HG03060 (cell line): Measurements from ENCODE around the gene PCSK5.
A peak's percentile ranks its signal among the peaks of the same experiment; 100 is the strongest.
"Not testable (repeated sequence)": the region's sequence is repeated elsewhere in the genome, so short reads cannot be mapped to it uniquely, and the experiment has no call there.

Source experiments
- ATAC-seq: cut with Tn5 transposase; IDR thresholded peaks from one replicate; pipeline ENCODE4 v1.9.1; 2021; ENCODE audit warnings: low read depth, moderate number of reproducible peaks; ENCODE audit not compliant: unreplicated experiment

The PCSK5 gene

DNA sequence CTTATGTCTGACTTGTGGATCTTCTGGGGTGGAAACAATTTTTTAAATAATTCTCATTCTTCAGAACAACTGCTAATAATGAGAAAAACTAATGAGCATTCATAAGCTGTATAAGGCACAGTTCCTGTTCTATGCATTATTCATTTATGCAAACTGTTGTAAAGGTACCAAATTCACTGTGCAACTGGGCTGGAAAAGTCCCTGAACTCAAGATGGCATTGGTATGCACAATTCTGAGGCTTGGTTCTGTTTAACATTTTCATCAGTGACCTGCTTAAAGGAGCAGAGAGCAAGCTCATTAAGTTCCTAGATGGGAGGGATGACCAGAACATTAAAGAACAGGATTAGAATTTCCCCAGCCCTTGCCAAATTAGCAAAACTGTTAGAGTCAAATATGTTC, 399.2 kb downstream of the PCSK5 start:
- no peak for ATAC-seq

DNA sequence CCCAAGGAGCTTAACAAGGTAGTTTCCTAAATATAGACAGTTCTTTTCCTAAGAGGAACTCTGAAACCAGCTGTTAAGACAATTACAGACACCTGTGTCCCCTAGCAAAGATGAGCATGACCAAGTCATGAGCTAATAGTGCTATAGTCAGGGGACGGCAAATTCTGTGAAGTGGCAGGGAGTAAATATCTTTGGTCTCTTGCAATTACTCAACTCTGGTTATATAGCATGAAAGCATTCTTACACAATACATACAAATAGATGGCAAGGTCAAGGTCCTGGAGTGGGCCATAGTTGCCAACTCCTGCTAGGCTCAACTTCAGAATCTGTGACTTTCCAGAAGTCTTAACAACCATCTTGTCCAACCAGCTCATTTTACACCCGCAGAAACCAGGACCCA, 400.1 kb downstream of the PCSK5 start:
- ATAC-seq, result no peak

DNA sequence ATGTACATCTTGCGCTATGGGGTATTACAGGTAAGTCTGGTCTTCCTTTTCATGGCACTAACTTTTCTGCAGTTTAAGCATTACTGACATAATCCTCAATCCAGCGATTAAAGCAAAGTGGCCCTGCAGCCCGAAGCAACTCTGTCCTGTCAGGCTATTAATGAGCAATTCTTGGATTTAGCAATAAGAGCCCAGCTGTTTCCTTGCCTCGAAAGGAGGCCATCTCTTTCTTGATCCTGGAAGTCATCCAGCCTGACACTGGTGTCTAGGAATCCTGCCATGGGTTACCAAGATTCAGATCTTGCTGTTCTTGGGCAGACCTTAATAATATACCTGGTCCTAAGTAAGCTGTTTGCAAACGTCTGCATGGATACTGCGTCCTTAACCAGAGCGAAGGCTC, 401.8 kb downstream of the PCSK5 start:
- no peak for ATAC-seq

DNA sequence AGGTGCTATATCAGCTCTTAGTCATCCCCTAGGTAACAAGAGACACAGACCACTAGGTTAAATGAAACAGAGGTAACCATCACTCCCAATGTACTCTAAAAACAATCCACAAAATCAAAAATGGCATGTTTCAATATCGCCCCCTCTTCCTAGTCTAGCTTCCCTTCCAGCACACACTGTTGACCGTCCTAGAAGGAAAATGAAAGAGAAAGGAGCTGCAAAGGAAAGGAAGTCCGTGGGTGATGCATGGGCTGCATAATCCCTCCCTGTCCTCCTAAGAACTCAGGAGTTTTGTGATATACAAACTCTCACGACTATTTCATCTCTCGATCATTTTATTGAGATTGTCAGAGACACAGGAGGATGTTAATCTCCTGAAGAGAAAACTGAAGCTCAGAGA, 402.2 kb downstream of the PCSK5 start:
- no peak for ATAC-seq

DNA sequence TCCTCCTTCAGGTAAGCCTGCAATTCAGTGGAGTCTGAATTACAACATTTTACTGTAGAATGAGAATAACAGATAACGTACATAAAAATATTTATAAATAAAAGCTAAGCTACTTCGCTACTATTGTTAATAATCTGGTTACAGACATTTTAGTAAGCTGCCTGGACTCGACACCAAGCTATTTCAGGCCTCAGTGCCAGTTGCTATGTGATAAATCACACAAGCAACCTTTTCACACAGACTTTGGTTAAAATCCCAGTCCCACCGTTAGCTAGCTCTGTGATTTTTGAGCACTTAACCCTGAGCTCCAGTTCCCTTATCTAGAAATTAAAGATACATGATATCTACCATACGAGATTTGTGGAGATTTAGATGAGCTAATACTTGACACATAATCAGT, 403.8 kb downstream of the PCSK5 start:
- no peak for ATAC-seq

DNA sequence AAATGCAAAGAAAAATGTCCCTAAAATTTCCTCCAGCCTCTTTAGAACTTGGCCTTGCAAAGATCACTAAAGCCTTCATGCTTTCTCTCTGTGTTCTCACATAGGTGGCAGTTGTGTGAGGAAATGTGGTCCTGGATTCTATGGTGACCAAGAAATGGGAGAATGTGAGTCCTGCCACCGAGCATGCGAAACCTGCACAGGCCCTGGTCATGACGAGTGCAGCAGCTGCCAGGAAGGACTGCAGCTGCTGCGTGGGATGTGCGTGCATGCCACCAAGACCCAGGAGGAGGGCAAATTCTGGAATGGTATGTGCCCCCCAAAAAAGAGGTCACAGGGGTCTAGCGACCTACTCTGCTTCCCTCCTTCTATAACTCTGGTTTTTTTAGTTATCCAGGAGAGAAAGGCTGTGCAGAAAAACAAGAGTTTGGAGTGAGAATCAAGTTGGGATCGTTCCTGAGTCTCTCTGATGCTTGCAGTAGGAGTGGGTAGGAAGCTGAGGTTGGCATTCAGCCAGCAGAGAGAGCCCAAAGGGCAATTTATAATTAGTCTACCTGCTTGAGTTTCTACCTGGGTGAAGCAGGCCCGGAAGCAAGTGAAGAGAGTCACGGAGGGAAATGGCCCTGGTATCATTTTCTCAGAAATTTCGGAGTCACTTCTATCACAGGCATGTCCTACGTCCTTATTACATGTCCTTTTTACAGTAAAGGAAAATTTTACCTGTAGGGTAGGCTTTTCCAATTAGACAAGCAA, 406.3 kb downstream of the PCSK5 start:
- no peak for ATAC-seq

DNA sequence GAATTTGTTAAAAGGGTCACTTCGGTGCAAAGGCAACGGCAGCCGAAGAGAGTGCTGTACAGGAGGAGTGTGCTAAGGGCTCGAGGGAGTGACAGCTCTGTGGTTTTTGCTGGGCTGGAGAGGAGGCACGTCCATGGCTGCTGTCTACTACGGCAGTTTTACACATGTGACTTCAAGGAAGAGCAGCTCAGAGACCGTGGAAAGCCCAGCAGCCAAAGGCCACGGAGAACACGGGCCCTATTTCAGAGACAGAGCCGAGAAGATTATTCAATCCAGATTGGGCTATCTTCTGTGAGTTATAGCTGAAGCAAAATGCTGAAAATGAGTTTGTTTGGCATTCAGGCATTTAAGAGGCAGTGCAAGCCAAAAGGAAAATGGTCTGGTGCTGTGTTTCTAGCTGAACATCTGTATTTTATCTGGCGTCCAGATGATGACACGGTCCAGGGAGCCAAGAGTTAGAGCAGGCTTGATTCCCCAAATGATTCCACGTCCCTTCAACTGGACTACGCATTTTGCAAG, 407.3 kb downstream of the PCSK5 start:
- ATAC-seq, result no peak

DNA sequence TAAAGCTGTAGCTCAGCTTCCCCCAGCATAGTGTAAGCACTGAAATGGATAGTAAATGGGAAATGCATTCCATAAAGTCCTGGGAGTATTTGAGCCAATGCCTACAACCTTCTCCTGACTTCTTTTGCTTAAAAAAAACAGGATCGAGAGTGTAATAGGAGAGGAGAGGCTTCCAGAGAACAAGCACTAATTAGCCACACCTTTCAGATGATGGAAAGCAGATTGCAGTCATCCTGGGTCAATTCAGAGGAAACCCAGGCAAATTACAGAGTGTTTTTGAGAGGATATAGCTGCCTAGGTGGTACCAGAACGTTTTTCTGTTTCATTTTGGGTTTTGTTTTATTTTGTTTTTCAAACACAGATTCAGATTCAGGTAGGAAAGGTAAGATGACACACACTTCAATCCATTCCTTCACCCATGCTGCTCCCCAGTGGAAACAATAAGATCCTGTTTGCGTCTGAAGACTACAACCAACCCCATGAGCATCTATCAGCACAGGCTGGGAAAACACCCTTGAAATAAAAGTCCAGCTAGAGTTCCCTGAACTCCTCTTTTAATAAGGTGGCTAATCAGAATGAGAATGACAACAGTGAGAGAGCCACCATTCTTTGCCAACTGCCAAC, 408.2 kb downstream of the PCSK5 start:
- ATAC-seq, result no peak

DNA sequence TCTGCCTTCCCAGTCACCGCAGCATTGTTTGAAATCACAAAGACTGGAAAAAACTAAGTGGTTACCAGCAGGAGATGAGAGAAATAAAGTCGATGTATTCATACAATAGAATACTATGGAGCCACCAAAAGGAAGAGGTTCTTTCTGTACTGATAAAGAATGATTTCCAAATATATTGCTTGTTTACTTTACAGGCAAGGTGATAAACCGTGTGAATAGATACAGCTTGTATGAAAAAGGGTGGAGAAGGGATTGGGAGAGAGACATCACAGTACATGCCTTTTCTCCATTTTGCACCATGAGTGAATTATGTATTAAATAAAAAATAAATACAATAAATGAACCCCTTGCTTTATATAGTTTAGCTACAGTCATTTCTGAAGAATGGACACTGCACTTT, 412.1 kb downstream of the PCSK5 start:
- no peak for ATAC-seq

DNA sequence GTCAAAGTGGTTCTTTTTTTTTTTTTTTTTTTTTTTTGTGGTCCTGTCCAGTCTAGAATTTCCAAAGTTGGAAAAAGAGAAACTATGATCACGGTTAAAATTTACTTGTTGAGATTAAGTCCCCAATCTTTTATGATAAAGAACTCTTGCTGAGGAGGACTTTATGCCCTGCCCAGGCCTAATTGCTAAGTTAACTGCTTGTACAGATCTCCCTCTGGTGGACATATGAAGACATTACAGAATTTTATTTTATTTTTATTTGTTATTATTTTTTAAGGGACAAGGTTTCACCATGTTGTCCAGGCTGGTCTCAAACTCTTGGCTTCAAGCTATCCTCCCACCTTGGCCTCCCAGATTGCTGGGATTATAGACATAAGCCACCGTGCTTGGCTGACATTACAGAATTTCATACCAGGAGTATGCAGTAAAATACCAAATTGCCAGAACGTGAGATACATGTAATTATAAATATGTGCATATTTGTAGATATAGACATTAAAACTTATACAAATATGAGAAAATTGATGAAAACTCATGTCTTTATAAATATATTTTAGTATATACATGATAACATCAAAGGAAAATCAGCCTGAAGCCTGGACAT, 412.6 kb downstream of the PCSK5 start:
- peak; percentile 42 for ATAC-seq

DNA sequence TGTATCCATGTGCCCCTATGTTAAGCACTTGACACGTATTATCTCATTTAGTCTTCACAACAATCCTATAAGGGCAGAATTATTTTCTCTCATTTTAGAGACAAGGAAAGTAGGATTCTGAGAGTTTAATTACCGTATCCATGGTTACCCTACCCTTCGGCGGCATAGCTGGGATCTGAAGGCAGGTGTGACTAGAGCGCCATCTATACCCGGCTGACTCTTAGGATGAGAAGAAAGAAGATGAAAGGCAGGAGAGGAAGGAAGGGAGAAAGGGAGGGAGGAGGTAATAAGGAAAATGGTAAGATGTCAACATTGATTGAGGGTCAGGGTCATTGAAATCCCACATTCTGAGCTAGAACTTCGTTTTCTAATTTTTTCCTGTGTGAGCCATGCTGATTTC, 416.6 kb downstream of the PCSK5 start:
- ATAC-seq, result not testable (repeated sequence)

DNA sequence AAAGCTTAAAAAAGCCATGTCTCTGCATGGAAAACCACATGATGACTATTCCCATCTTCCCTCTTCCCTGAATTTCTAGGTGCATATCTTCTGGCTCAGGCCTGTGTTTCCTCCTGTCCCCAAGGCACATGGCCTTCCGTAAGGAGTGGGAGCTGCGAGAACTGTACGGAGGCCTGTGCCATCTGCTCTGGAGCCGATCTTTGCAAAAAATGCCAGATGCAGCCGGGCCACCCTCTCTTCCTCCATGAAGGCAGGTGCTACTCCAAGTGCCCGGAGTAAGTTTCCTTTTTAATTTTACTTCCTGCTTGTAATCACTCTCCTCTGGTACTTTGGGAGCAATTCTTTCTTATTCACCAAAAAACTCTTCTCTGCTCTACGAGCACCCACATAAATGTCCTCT, 420.1 kb downstream of the PCSK5 start:
- no peak for ATAC-seq

DNA sequence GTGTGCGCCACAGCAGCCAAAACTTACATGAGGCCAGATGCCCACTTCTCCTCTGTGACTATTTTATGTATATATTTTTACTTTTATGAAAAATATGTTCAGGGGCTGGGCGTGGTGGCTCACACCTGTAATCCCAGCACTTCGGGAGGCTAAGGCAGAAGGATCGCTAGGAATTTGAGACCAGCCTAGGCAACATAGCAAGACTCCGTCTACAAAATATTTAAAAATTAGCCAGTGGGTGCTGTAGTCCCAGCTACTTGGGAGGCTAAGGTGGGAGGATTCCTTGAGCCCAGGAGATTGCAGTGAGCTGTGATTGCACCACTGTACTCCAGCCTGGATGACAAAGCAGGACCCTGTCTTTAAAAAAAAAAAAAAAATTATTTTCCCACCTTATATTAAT, 420.5 kb downstream of the PCSK5 start:
- no peak for ATAC-seq

DNA sequence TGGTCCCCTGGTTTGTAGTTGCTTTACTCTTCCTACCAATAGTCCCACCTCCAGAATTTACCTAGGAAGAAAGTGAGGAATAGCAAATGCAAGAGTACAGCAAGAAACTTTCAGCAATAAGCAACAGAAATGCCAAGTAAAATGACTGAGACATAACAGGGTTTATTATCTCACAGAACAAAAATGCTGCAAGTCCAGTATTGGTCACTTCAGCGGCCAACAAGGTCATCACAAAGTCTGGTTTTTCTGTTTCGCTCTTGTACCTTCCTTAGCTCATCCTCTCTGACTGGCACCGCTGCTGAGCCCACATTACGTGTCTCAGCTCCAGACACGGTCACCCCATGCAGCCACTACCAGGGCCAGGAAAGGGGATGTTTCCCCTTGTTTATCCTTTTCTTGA, 421.1 kb downstream of the PCSK5 start:
- ATAC-seq, result no peak

DNA sequence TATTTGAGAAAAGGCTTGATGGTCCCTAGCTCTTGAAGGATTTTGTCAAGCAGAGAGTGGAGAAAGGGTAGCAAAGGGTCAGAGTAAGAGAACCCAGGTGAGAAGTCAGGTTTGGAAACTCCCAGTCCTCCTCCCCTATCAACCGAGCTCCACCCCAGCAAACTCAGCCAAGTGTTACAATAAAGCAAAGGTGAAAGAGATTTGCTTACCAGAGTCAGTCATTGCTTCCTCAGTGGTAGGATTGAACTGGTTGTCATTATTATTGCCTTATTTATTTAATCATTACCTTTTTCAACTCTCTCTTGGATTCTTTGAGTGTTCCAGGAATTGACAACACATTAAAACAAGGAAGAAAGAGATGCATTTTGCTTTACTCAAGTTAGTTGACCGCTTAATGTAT, 423.3 kb downstream of the PCSK5 start:
- no peak for ATAC-seq

DNA sequence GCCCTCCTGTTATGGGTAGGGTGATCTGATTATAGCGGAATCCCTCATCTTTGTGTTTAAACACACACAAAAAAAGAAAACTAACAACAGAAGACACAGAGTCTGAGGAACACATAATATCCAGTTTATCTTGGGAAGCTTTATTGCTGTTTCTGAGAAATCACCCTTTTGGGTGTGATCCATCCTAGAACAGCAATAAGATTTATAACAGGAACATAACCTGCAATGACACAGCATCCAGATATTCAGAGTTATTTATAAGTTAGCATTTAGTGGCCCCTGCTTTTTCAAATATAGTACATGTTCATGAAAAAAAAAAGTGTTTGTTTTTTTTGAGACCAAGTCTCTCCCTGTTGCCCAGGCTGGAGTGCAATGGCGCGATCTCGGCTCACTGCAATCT, 423.8 kb downstream of the PCSK5 start:
- ATAC-seq, result no peak

DNA sequence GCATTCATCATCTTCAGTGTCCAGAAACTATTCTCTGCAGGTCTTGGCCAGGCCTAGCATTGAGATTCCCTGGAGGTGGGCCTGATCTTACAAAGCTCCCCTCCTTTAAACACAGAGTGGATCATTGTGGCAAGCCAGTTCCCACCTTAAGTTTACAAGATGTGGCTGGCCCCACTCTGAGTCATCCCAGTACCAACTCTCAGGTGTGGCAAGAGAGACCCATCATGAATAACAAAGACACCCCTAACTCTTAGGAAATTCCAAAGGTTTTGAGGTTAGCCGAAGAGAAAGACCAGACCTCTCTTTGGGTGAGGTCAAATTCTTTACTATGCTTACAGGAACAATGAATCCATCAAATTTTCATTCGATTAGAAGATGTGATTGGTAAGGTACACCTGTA, 425.6 kb downstream of the PCSK5 start:
- no peak for ATAC-seq

DNA sequence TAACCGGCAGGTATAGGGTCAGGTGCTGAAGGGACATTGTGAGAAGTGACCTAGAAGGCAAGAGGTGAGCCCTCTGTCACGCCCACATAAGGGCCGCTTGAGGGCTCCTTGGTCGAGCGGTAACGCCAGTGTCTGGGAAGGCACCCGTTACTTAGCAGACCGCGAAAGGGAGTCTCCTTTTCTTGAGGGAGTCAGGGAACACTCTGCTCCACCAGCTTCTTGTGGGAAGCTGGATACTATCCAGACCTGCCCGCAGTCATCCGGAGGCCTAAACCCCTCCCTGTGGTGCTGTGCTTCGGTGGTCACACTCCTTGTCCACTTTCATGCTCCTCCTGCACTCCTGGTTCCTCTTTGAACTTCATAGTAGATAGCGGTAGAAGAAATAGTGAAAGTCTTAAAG, 429.0 kb downstream of the PCSK5 start:
- ATAC-seq, result not testable (repeated sequence)

DNA sequence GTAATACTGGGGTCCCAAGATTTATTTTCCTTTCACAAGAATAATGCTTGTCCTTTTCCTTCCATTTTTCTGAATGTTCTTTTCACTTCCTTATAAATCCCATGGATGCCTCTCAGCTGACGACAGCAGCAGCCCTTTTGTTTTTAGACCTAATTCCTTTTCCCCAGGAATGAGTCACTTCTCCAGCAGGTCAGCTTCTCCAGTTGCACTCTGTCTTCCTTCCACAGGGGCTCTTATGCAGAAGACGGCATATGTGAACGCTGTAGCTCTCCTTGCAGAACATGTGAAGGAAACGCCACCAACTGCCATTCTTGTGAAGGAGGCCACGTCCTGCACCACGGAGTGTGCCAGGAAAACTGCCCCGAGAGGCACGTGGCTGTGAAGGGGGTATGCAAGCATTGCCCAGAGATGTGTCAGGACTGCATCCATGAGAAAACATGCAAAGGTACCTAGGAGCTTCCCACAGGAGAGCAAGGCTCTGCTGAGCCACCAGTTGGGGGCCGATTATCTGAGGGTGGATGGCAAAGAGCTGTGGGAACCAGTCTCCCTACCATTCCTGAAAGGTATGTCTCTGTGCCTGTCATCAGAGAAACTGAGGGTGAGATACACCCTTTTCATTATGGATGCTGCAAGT, 430.8 kb downstream of the PCSK5 start:
- no peak for ATAC-seq

DNA sequence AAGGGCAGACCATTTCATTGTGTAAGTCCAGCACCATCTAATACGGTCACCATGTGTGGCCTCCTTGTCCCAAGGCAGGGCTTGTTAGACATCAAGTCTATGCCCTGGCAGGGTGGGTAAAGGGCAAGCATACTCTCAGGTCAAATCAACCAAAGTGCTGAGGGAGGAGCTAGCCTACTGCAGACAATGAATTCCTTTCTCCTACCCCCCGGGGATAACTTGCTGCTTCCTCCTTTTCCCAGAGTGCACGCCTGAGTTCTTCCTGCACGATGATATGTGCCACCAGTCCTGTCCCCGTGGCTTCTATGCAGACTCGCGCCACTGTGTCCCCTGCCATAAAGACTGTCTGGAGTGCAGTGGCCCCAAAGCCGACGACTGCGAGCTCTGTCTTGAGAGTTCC, 432.3 kb downstream of the PCSK5 start:
- ATAC-seq, result no peak

DNA sequence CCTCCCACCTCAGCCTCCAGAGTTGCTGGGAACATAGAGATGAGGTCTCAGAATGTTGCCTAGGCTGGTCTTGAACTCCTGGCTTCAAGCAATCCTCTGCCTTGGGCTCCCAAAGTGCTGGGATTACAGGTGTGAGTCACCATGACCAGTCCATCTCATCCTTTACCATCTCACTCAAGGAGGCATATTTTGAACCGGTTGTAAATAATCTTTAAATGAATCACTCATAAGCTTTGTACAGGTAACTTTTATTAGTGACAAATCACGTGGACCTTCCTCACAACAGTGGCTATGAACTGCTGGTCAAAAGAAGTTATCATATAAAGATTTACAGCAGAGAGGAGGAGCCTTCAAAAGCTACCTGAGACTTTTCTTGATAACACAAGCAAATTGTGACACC, 433.0 kb downstream of the PCSK5 start:
- ATAC-seq, result no peak
